ENCODE results near the gene CHRNA5.

CHRNA5 gene

DNA sequence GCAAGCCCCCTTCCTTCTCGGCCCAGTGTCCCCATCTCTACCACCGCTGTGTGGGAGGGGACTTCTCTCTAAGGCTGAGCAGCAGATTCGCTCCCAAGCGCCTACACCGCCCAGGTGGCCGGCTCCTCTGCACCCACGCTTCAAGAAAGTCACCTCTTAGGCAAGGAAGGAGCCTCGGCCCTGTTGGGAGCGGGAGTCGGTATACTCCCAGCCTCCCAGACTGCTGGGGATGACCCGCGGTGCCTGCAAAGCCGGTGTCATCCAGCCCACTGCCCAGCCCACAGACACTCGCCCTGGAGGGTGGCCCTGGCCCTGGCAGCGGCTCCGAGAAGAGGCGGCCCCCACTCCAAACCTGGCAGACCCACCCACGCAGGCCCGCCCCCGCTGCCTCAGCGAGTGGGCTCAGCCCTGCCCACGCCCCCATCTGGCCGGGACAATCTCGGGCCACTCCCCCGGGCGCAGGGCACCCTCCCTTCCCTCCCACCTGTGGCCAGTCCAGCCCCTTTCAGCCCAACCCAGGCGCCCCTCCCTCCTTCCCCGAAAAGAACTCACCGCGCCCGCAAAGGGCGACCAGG, 75.3 kb downstream of the CHRNA5 start:
- DNase-seq (ENCODE audit: low spot score), result no peak

GRCh38 chr15:78641102-78641748, 75.9 kb downstream of the CHRNA5 start, which contains the start of gene CHRNB4:
TSS of gene CHRNB4 (minus strand) at chr15:78641210. CDS start at chr15:78641133, 77 bp downstream.
- DNase-seq (ENCODE audit: low spot score), result no peak

DNA sequence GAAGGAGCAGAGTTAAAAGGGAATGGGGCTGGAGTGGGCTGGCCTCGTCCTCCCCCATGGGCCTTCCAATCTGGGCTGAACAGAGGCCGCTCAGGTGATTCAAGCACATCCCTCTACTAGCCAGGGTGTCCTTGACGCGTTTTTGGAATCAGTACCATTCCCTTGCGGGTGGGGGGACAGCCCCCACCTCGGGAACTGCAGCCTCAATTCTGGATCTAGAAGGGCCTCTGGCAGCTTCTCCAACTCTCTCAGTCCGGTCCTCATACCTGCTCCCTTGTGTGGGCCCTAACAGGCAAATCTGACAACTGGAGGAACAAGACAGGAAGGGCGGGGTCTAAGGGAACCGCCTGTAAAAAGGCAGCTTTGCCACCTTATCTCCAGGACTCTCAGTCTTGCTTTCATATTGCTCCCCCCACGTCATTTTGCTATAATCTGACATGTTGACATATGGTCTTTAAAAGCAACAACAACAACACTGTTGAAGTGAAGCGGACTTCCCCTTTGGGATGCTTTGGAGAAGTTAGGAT, 76.5 kb downstream of the CHRNA5 start:
- no peak for DNase-seq (ENCODE audit: low spot score)

DNA sequence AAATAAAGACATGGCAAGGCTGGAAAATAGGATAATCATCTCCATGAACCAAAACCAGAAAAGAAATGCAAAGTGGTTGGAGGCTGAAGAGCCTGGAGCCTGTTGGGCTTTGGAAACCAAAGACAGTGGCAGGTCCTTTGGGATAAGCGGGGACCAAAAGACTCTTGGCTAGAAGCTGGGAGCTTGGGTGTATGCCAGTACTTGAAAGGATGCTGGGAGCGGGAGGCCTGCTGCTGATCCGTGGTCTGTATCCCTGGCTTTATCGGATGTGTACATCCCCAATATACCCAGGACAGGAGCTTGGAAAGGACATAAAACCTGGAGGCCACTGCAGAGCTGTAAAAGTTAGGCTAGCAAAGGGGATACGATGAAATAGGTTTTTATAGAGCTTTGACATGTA, 77.0 kb downstream of the CHRNA5 start:
- no peak for DNase-seq (ENCODE audit: low spot score)

Measured in hematopoietic multipotent progenitor cell treated with erythropoietin and hydrocortisone succinate and interleukin-3 and kit ligand, for 15 days (in vitro differentiated cells).